ENCODE results near the gene SPATC1L. TPM values are rescaled to one million over a fixed set of nuclear protein-coding genes. Genes with fewer than 3 reads are reported as not detected.

Gene SPATC1L
- total and polyA plus RNA-seq, 2 donors (not counting 1 experiment from before 2014, with no cell fraction given) = 11.4 to 15.4 TPM

DNA sequence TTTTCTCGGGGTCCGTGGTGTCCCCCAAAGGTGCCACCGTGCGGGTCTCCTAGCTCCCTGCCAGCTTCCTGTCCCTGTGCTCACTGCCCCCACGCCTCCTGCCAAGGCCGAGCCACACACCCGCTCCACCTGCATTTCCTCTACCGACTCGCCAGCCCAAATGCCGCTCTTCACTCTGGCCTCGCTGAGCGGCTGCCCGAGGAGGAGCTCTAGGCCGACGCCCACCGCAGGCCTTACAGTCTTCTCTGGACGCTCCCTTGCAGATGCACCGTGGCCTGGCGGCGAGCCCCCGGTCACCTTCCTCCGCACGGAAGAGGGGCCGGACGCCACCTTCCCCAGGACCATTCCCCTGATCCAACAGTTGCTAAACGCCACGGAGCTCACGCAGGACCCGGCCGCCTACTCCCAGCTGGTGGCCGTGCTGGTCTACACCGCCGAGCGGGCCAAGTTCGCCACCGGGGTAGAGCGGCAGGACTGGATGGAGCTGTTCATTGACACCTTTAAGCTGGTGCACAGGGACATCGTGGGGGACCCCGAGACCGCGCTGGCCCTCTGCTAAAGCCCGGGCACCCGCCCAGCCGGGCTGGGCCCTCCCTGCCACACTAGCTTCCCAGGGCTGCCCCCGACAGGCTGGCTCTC lies 55.2 kb downstream of the SPATC1L start:
- ChIA-PET CTCF (no interaction called here), POLR2A (no interaction called here)
- H3K27ac ChIP-seq (ENCODE audit: low read length in 2 of 2) = no peak overlapping the region
- Mint-ChIP-seq H3K4me3 (no peak overlapping the region), H3K4me1 (no peaks in the 10 kb centered on the region), H3K27me3 (no peaks in the 10 kb centered on the region), H3K27ac (no peak overlapping the region), H3K9me3 (ENCODE audit: insufficient read depth) (no peaks in the 10 kb centered on the region)
- H3K4me2 ChIP-seq (replicated peaks; ENCODE audit: low read depth, low read length, poor library complexity, severe bottlenecking) = no peak overlapping the region
- H3K9me3 ChIP-seq (ENCODE audit: control extremely low read depth in 1 of 3, control insufficient read depth in 2 of 3, insufficient read depth in 1 of 3, low read length in 2 of 3) = peaks cover 0 to 6% (median 0%) of the 10 kb centered on the region in 3 donors
- H2AFZ ChIP-seq (ENCODE audit: insufficient read depth, low read depth, low read length, poor library complexity, severe bottlenecking) = no peak overlapping the region
- no peak for DNase-seq
- no peaks in the 10 kb centered on the region for H4K20me1 ChIP-seq (ENCODE audit: control insufficient read depth, insufficient read depth, low read length, poor library complexity, severe bottlenecking)
- intact Hi-C loops (cut with micrococcal nuclease) = no loop called here
- H3K4me1 ChIP-seq (ENCODE audit: control insufficient read depth in 2 of 2, insufficient read depth in 2 of 2, low read length in 2 of 2) = no peaks in the 10 kb centered on the region
- no peak overlapping the region for H3K4me3 ChIP-seq (ENCODE audit: control extremely low read depth in 1 of 5, extremely low read depth in 1 of 5, insufficient read depth in 1 of 5, low read depth in 2 of 5, low read length in 4 of 5)
- H3K36me3 ChIP-seq (replicated peaks in 1 of 2; ENCODE audit: control extremely low read depth in 1 of 2, control insufficient read depth in 1 of 2, extremely low read depth in 1 of 2, insufficient read depth in 2 of 2, low read length in 1 of 2) = no peaks in the 10 kb centered on the region
- H3K79me2 ChIP-seq (ENCODE audit: control insufficient read depth, insufficient read depth, low read length) = no peaks in the 10 kb centered on the region
- no peak overlapping the region for H3K9ac ChIP-seq (ENCODE audit: low read length)
- H3K27me3 ChIP-seq (replicated peaks in 1 of 4; ENCODE audit: control extremely low read depth in 1 of 4, control insufficient read depth in 3 of 4, insufficient read depth in 4 of 4, low read length in 3 of 4) = no peaks in the 10 kb centered on the region
- no peak for ATAC-seq (ENCODE audit: low read depth)
- WGBS (ENCODE audit: insufficient coverage) = 94% methylated on average over 45 of the region's 45 CpGs
- no peak for TF ChIP-seq EZH2 (IDR thresholded peaks at IDR 0.05; ENCODE audit: borderline replicate concordance, insufficient read depth, low read depth, low read length, poor library complexity, severe bottlenecking)
- TF ChIP-seq CTCF (IDR thresholded peaks at IDR 0.05) = no peak

- H3K9me3 ChIP-seq (ENCODE audit: control extremely low read depth in 1 of 3, control insufficient read depth in 2 of 3, insufficient read depth in 1 of 3, low read length in 2 of 3) = peaks cover 0 to 6% (median 0%) of the 10 kb centered on the region in 3 donors
- no peaks in the 10 kb centered on the region for H3K79me2 ChIP-seq (ENCODE audit: control insufficient read depth, insufficient read depth, low read length)
- Mint-ChIP-seq H3K27ac (no peak overlapping the region), H3K9me3 (ENCODE audit: insufficient read depth) (no peaks in the 10 kb centered on the region), H3K27me3 (no peaks in the 10 kb centered on the region), H3K4me3 (no peak overlapping the region), H3K4me1 (no peaks in the 10 kb centered on the region)
- no peak for DNase-seq
- no peak overlapping the region for H3K4me2 ChIP-seq (replicated peaks; ENCODE audit: low read depth, low read length, poor library complexity, severe bottlenecking)
- H3K27ac ChIP-seq (ENCODE audit: low read length in 2 of 2) = no peak overlapping the region
- WGBS (ENCODE audit: insufficient coverage) = 86% methylated on average over 23 of the region's 23 CpGs
- no peaks in the 10 kb centered on the region for H3K4me1 ChIP-seq (ENCODE audit: control insufficient read depth in 2 of 2, insufficient read depth in 2 of 2, low read length in 2 of 2)
- no peaks in the 10 kb centered on the region for H3K27me3 ChIP-seq (replicated peaks in 1 of 4; ENCODE audit: control extremely low read depth in 1 of 4, control insufficient read depth in 3 of 4, insufficient read depth in 4 of 4, low read length in 3 of 4)
- ATAC-seq (ENCODE audit: low read depth) = no peak
- H3K9ac ChIP-seq (ENCODE audit: low read length) = no peak overlapping the region
- no peak overlapping the region for H2AFZ ChIP-seq (ENCODE audit: insufficient read depth, low read depth, low read length, poor library complexity, severe bottlenecking)
- TF ChIP-seq CTCF (IDR thresholded peaks at IDR 0.05) (no peak), EZH2 (IDR thresholded peaks at IDR 0.05; ENCODE audit: borderline replicate concordance, insufficient read depth, low read depth, low read length, poor library complexity, severe bottlenecking) (no peak)
- intact Hi-C loops (cut with micrococcal nuclease) = no loop called here
- H3K4me3 ChIP-seq (ENCODE audit: control extremely low read depth in 1 of 5, extremely low read depth in 1 of 5, insufficient read depth in 1 of 5, low read depth in 2 of 5, low read length in 4 of 5) = no peak overlapping the region
- H4K20me1 ChIP-seq (ENCODE audit: control insufficient read depth, insufficient read depth, low read length, poor library complexity, severe bottlenecking) = no peaks in the 10 kb centered on the region
- CTCF ChIA-PET = no interaction called here
- no peaks in the 10 kb centered on the region for H3K36me3 ChIP-seq (replicated peaks in 1 of 2; ENCODE audit: control extremely low read depth in 1 of 2, control insufficient read depth in 1 of 2, extremely low read depth in 1 of 2, insufficient read depth in 2 of 2, low read length in 1 of 2)
- POLR2A ChIA-PET = no interaction called here
Measured at GRCh38 chr21:46128106-46128932, 55.9 kb downstream of the SPATC1L start.

Data from B cell (primary cell).